Fibroblast of peridontal ligament (primary cell): Measurements from ENCODE around the gene CDCA5.

Experiments used
- DNase-seq: peaks from one replicate; pipeline ENCODE4 v3.0.0-alpha.2; 2010; ENCODE audit errors: extremely low read depth

The CDCA5 gene

DNA sequence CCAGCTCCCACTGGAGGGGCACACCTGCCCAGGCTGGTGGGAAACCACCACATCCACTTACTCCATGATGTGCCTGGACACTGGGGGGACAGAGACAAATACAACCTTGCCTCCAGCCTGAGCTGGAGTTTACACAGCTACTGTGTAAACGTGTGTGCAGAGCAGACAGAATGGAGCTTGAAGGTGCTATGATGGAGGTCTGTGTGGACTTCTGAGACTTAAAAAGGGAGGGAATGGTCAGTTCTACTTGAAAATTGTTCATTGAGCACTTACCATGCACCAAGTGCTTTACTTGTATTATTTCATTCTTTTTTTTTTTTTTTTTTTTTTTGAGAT is 11.2 kb downstream of the CDCA5 start:
- DNase-seq, result no peak

GRCh38 chr11:65071907-65072630 is 11.8 kb downstream of the CDCA5 start:
- DNase-seq, result peak; percentile 3

DNA sequence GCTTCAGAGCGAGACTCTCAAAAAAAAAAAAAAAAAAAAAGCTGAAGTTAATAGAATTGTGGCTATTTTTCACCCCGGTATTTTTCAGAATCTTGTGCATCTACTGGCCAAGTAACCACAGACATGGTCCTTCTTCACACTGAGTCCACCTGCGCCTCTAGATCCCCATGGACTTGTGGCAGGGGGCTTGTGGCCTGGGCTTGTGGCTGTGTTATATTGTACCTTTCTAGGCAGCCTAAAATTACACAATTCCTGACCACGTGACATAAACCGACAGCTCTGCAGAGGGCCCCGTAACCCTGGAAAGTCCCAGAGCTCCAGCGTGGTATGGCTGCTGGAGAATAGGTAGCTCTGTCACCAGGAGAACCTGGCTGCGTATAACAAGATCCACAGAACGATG is 14.6 kb downstream of the CDCA5 start:
- no peak for DNase-seq

GRCh38 chr11:65067446-65067845 is 16.4 kb downstream of the CDCA5 start:
- DNase-seq, result no peak

- DNase-seq, result no peak
These were observed 17.0 kb downstream of the CDCA5 start for GRCh38 chr11:65066805-65067291.

- no peak for DNase-seq
These were observed 17.5 kb downstream of the CDCA5 start for GRCh38 chr11:65066315-65066714.

- DNase-seq, result no peak
These were observed 18.0 kb downstream of the CDCA5 start for GRCh38 chr11:65065851-65066250.

DNA sequence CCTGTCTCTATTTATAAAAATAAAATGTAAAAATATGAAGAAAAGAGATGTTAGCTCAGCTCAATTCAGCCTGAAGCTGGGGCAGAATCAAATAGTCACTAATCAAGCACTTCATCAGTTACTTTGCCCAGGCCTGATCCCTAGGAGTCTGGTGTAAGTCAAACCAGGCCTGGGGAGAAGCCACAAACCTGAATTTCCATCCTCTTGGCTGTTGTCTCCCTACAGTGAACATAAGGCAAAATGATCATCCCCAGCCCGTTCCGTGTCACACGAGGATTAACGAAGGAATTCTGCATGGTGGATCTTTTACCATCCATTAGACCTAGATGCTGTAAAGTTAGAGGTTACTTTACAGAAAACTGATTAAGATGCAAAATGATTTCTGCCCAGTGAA is 19.0 kb downstream of the CDCA5 start:
- DNase-seq, result no peak

DNA sequence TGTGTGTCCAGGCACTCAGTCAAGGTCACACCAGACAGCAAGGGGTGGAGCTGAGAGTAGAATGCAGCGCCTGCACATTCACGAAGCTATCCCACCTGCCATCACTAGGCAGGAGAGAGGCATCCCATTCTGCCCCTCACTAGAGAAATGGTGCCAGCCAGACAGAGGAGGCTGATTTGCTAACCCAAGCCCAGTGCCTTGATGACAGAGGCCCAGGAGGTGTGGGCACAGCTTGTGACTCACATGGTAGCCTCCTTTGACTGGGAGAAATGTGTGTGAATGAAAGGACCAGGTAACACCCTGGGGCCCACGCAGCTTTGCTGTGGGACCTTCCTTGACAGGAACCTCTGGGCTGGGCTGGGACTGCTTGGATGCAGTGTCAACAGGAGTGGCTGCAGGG is 20.3 kb downstream of the CDCA5 start:
- DNase-seq, result no peak

GRCh38 chr11:65060913-65061408 is 22.9 kb downstream of the CDCA5 start:
- peak; percentile 9 for DNase-seq

- DNase-seq, result no peak
These were observed 23.6 kb downstream of the CDCA5 start for GRCh38 chr11:65059959-65060824.

DNA sequence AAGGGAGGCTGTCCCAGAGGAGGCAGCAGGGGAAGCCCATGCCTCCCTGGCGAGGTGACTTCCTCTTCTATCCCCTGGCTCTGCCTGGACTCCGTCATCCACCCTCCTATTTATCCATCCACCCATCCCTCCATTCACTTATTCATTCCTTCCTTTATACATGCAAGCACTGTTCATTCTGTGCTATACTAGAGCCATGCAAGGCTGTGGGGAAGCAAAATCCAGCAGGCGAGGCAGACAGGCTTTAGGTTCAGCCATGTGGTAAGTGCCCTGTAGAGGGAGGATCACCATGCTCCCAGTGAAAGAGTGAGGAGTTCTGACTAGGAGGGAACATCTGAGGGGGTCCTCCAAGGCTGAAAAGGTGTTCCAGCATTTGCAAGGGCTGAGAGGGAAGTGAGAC is 24.3 kb downstream of the CDCA5 start:
- no peak for DNase-seq

DNA sequence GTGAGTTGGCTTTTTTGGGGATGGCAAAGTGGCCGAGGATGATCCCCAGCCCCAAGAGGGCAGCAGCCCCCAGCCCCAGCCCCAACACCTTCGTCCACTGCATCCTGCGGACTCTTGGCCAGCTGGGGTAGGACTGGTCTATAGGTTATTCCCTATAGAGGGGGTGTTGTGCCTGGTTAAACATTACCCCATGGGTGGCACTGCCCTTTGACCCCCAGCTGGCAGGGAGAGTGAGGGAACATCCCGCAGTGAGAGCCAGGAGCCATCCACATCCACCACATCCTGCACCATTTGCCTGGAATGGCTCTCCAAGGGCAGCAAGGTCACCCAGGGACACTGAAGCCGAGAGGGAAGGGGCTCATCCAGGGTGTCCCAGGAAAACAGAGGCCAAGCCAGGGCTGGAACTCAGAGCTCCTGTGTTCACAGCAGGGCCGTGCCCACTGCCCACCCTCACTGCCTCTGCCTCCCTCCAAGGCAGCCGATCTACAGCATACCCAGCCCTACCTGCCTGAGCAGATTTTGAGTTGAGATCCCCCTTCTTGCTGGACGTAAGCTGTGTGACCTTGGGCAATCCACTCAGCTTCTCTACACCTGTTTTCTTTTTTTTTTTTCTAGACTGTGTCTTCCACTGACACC is 25.3 kb downstream of the CDCA5 start, which contains the start of gene NAALADL1:
Gene NAALADL1 (minus strand): TSS at position 135 of the 636 bp plus-strand sequence. CDS start 32 bp downstream, at position 103.
- no peak for DNase-seq

- no peak for DNase-seq
These were observed 25.8 kb downstream of the CDCA5 start for GRCh38 chr11:65058012-65058411.

DNA sequence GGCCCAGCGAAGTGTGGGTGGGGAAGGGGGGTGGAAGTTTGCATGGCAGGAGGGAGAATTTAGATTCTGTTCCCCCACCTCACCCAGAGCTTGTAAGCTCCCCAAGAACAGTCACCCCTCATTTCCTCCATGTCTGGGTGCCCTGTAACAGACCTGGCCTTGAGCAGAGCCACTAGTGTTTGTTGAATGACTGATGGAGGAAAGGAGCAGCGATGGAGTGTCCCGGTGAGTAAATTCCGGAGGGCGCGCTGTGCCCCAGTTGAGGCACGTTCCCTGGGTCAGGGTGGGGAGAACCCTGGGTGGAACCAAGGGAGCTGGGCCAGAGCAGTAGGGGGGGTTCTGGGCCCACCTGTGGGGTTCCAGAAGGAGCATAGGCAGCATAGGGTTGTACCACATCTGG is 26.3 kb downstream of the CDCA5 start:
- no peak for DNase-seq

GRCh38 chr11:65056999-65057398 is 26.8 kb downstream of the CDCA5 start:
- DNase-seq, result no peak

GRCh38 chr11:65055538-65055937 is 28.3 kb downstream of the CDCA5 start:
- no peak for DNase-seq

GRCh38 chr11:65053827-65054508 is 29.9 kb downstream of the CDCA5 start:
- DNase-seq, result no peak

DNA sequence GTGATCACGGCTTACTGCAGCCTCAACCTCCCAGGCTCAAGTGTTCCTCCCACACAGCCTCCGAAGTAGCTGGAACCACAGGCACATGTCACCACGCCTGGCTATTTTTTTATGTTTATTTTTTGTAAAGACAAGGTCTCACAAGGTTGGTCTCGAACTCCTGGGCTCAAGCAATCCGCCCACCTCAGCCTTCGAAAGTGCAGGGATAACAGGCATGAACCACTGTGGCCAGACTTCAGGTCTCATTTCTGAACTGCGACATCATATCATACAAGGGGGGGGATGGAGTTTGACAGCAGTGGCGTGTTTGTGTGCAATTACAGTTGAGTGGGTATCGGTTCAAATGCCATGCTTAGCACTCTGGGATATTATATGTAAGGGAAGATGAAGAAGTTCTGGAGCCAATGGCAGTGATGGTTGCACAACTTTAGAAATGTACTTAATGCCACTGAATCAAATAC is 32.4 kb downstream of the CDCA5 start:
- DNase-seq, result no peak

- no peak for DNase-seq
These were observed 36.0 kb downstream of the CDCA5 start for GRCh38 chr11:65047581-65048422.

- DNase-seq, result no peak
These were observed 38.1 kb downstream of the CDCA5 start for GRCh38 chr11:65045728-65046127.
